Mesendoderm (in vitro differentiated cells): ENCODE measurements around the gene RS1.

Experiments used
- DNase-seq: peaks from one replicate; pipeline ENCODE4 v3.0.0; 2013
- H2AK5ac ChIP-seq: 2 replicates; pipeline ENCODE4 v1.6.1; 2013; ENCODE audit warnings: low read length, inconsistent platforms
- H2BK120ac ChIP-seq: 2 replicates; pipeline ENCODE4 v1.6.1; 2013; ENCODE audit warnings: low read depth, mild to moderate bottlenecking, low read length, moderate library complexity, mixed read lengths
- H2BK15ac ChIP-seq: replicated peaks from 2 replicates; pipeline ENCODE4 v1.6.1; 2013; ENCODE audit warnings: low read depth, mild to moderate bottlenecking, moderate library complexity
- H2BK5ac ChIP-seq: 2 replicates; pipeline ENCODE4 v1.6.1; 2013; ENCODE audit warnings: low read length, inconsistent platforms
- H3K18ac ChIP-seq: 2 replicates; pipeline ENCODE4 v1.6.1; 2013; ENCODE audit warnings: mild to moderate bottlenecking, low read length, mixed read lengths
- H3K23ac ChIP-seq: one replicate; pipeline ENCODE4 v1.6.1; 2013; ENCODE audit warnings: low read length
- H3K27ac ChIP-seq: 2 replicates; pipeline ENCODE4 v1.5.1; 2013; ENCODE audit warnings: low read depth, mild to moderate bottlenecking, inconsistent platforms, low read length, moderate library complexity
- H3K27me3 ChIP-seq: 2 replicates; pipeline ENCODE4 v1.6.1; 2013; ENCODE audit warnings: low read length, control low read depth, mild to moderate bottlenecking, inconsistent platforms; ENCODE audit not compliant: insufficient read depth, poor library complexity
- H3K36me3 ChIP-seq: 2 replicates; pipeline ENCODE4 v1.6.1; 2013; ENCODE audit warnings: low read length, inconsistent platforms; ENCODE audit not compliant: control insufficient read depth, insufficient read depth
- H3K4ac ChIP-seq: one replicate; pipeline ENCODE4 v1.6.1; 2013; ENCODE audit warnings: low read depth, mild to moderate bottlenecking, low read length, moderate library complexity
- H3K4me1 ChIP-seq: 2 replicates; pipeline ENCODE4 v1.6.1; 2013; ENCODE audit warnings: low read depth, low read length, inconsistent platforms; ENCODE audit not compliant: control insufficient read depth
- H3K4me2 ChIP-seq: 2 replicates; pipeline ENCODE4 v1.6.1; 2013; ENCODE audit warnings: low read length
- H3K4me3 ChIP-seq: 2 replicates; pipeline ENCODE4 v1.5.1; 2013; ENCODE audit warnings: mild to moderate bottlenecking, low read length
- H3K56ac ChIP-seq: one replicate; pipeline ENCODE4 v1.6.1; 2013; ENCODE audit warnings: low read length
- H3K79me1 ChIP-seq: 2 replicates; pipeline ENCODE4 v1.6.1; 2013; ENCODE audit warnings: low read length, inconsistent platforms
- H3K79me2 ChIP-seq: 2 replicates; pipeline ENCODE4 v1.6.1; 2013; ENCODE audit warnings: mild to moderate bottlenecking, low read length; ENCODE audit not compliant: control insufficient read depth, insufficient read depth
- H3K9ac ChIP-seq: 2 replicates; pipeline ENCODE4 v1.6.1; 2013; ENCODE audit warnings: low read length, inconsistent platforms
- H4K5ac ChIP-seq: one replicate; pipeline ENCODE4 v1.6.1; 2013; ENCODE audit warnings: low read length
- H4K8ac ChIP-seq: one replicate; pipeline ENCODE4 v1.6.1; 2013; ENCODE audit warnings: low read depth, mild to moderate bottlenecking, control low read depth, low read length, moderate library complexity
- WGBS: extraction: QIAGEN DNeasy Blood & Tissue Kit; methylation state at CpG from one replicate; pipeline ENCODE4 v1.1.7; 2013; ENCODE audit warnings: low lambda C conversion rate, missing lambda C conversion rate; ENCODE audit not compliant: insufficient coverage; ENCODE audit errors: extremely low coverage; 5-methylcytosine and 5-hydroxymethylcytosine counted together

RS1 gene

DNA sequence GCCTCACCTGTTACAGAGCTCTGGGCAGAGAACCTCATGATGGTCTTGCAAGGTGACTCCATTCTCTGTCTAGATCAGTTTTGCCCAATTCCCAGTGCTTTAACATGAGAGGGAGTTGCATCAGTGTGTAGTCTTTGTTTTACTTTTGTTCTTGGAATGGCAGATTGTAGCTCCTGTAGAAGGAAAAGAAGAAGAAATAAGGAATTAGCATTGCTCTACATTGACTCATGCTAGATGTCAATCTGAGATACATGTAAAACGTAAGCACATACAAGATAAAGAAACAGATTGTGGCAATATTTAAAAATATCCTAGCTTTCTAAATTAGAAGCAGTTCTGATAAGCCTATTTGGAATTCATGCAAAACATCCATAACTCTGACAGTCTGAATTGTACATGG lies 19.5 kb upstream of the RS1 start:
- H3K4me1 ChIP-seq = no peaks in the 10 kb centered on the region
- no peak overlapping the region for H4K8ac ChIP-seq
- H3K4me2 ChIP-seq = no peak overlapping the region
- H2AK5ac ChIP-seq = no peak overlapping the region
- H3K36me3 ChIP-seq = no peaks in the 10 kb centered on the region
- H4K5ac ChIP-seq = no peak overlapping the region
- H3K4ac ChIP-seq = no peak overlapping the region
- H3K18ac ChIP-seq = no peak overlapping the region
- H3K27ac ChIP-seq = no peak overlapping the region
- no peaks in the 10 kb centered on the region for H3K79me2 ChIP-seq
- H3K23ac ChIP-seq = no peak overlapping the region
- no peak overlapping the region for H3K4me3 ChIP-seq
- no peak for DNase-seq
- H2BK15ac ChIP-seq = no peak overlapping the region
- H3K27me3 ChIP-seq = no peaks in the 10 kb centered on the region
- H3K79me1 ChIP-seq = no peaks in the 10 kb centered on the region
- WGBS = no CpG with 5 or more reads among the region's 1 CpG
- H3K56ac ChIP-seq = no peak overlapping the region
- no peak overlapping the region for H2BK120ac ChIP-seq
- no peak overlapping the region for H2BK5ac ChIP-seq
- H3K9ac ChIP-seq = no peak overlapping the region

GRCh38 chrX:18687856-18688495 lies 16.1 kb upstream of the RS1 start:
- Histone ChIP-seq H3K18ac (no peak overlapping the region), H3K27me3 (no peaks in the 10 kb centered on the region), H3K9ac (no peak overlapping the region), H3K4ac (no peak overlapping the region), H3K56ac (no peak overlapping the region), H2BK120ac (no peak overlapping the region), H3K27ac (no peak overlapping the region), H3K36me3 (no peaks in the 10 kb centered on the region), H3K4me3 (no peak overlapping the region), H3K4me2 (no peak overlapping the region), H3K79me1 (no peaks in the 10 kb centered on the region), H3K4me1 (no peaks in the 10 kb centered on the region), H3K23ac (no peak overlapping the region), H2AK5ac (no peak overlapping the region), H2BK15ac (no peak overlapping the region), H4K5ac (no peak overlapping the region), H4K8ac (no peak overlapping the region), H2BK5ac (no peak overlapping the region), H3K79me2 (no peaks in the 10 kb centered on the region)
- WGBS = no CpG with 5 or more reads among the region's 7 CpGs
- no peak for DNase-seq

DNA sequence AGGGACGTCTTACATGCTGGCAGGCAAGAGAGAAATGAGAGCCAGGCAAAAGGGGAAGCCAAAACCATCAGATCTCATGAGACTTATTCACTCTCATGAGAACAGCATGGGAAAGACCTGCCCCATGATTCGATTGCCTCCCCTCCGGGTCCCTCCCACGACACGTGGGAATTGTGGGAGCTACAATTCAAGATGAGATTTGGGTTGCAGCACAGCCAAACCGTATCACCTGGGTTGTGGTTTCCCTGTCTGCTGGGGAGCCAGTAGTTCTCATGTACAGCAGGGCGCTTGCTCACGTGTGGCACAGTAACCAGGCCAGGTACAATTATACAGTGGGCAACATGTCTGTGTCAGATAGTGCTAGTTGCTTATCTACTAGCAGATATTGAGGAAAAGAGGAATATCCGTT lies 11.1 kb upstream of the RS1 start:
- Histone ChIP-seq H4K8ac (no peak overlapping the region), H3K4me2 (no peak overlapping the region), H2BK15ac (no peak overlapping the region), H3K79me2 (no peaks in the 10 kb centered on the region), H3K79me1 (no peaks in the 10 kb centered on the region), H3K27ac (no peak overlapping the region), H3K4me3 (no peak overlapping the region), H3K9ac (no peak overlapping the region), H3K23ac (no peak overlapping the region), H2BK120ac (no peak overlapping the region), H3K4ac (no peak overlapping the region), H2AK5ac (no peak overlapping the region), H3K4me1 (no peaks in the 10 kb centered on the region), H4K5ac (no peak overlapping the region), H3K56ac (no peak overlapping the region), H3K36me3 (no peaks in the 10 kb centered on the region), H3K18ac (no peak overlapping the region), H2BK5ac (no peak overlapping the region), H3K27me3 (no peaks in the 10 kb centered on the region)
- WGBS = no CpG with 5 or more reads among the region's 9 CpGs
- no peak for DNase-seq

- H3K4me1 ChIP-seq = no peaks in the 10 kb centered on the region
- H2BK120ac ChIP-seq = no peak overlapping the region
- no CpG with 5 or more reads among the region's 6 CpGs for WGBS
- no peak overlapping the region for H3K18ac ChIP-seq
- no peak overlapping the region for H3K27ac ChIP-seq
- H3K4me3 ChIP-seq = no peak overlapping the region
- H3K56ac ChIP-seq = no peak overlapping the region
- no peaks in the 10 kb centered on the region for H3K79me1 ChIP-seq
- no peak overlapping the region for H3K4me2 ChIP-seq
- H2BK5ac ChIP-seq = no peak overlapping the region
- H3K9ac ChIP-seq = no peak overlapping the region
- no peak overlapping the region for H3K4ac ChIP-seq
- H3K23ac ChIP-seq = no peak overlapping the region
- no peak overlapping the region for H4K5ac ChIP-seq
- H3K79me2 ChIP-seq = no peaks in the 10 kb centered on the region
- no peak overlapping the region for H2BK15ac ChIP-seq
- no peak for DNase-seq
- no peaks in the 10 kb centered on the region for H3K36me3 ChIP-seq
- H2AK5ac ChIP-seq = no peak overlapping the region
- H3K27me3 ChIP-seq = no peaks in the 10 kb centered on the region
- no peak overlapping the region for H4K8ac ChIP-seq
Measured at GRCh38 chrX:18681996-18682395, 10.1 kb upstream of the RS1 start.

- H2BK15ac ChIP-seq = no peak overlapping the region
- no peak overlapping the region for H3K4me2 ChIP-seq
- no peak overlapping the region for H3K18ac ChIP-seq
- no peak overlapping the region for H3K4ac ChIP-seq
- H3K23ac ChIP-seq = no peak overlapping the region
- no peaks in the 10 kb centered on the region for H3K79me2 ChIP-seq
- no peaks in the 10 kb centered on the region for H3K36me3 ChIP-seq
- H3K56ac ChIP-seq = no peak overlapping the region
- H3K79me1 ChIP-seq = no peaks in the 10 kb centered on the region
- no peaks in the 10 kb centered on the region for H3K27me3 ChIP-seq
- H4K5ac ChIP-seq = no peak overlapping the region
- no peak overlapping the region for H3K4me3 ChIP-seq
- no peaks in the 10 kb centered on the region for H3K4me1 ChIP-seq
- H3K9ac ChIP-seq = no peak overlapping the region
- no peak overlapping the region for H2AK5ac ChIP-seq
- no peak overlapping the region for H2BK120ac ChIP-seq
- H2BK5ac ChIP-seq = no peak overlapping the region
- no peak overlapping the region for H3K27ac ChIP-seq
- WGBS = no CpG with 5 or more reads among the region's 17 CpGs
- no peak for DNase-seq
- H4K8ac ChIP-seq = no peak overlapping the region
Measured at GRCh38 chrX:18677161-18677869, 5.4 kb upstream of the RS1 start.

GRCh38 chrX:18676470-18676869 lies 4.6 kb upstream of the RS1 start:
- Histone ChIP-seq H3K4ac (no peak overlapping the region), H3K27me3 (no peaks in the 10 kb centered on the region), H3K9ac (no peak overlapping the region), H3K23ac (no peak overlapping the region), H3K4me3 (no peak overlapping the region), H3K56ac (no peak overlapping the region), H2BK5ac (no peak overlapping the region), H3K18ac (no peak overlapping the region), H3K4me2 (no peak overlapping the region), H2BK120ac (no peak overlapping the region), H3K79me1 (no peaks in the 10 kb centered on the region), H4K8ac (no peak overlapping the region), H4K5ac (no peak overlapping the region), H3K27ac (no peak overlapping the region), H3K36me3 (no peaks in the 10 kb centered on the region), H3K4me1 (no peaks in the 10 kb centered on the region), H2BK15ac (no peak overlapping the region), H3K79me2 (no peaks in the 10 kb centered on the region), H2AK5ac (no peak overlapping the region)
- WGBS = no CpG with 5 or more reads among the region's 11 CpGs
- peak; percentile 55 for DNase-seq
